ENCODE data around the gene DCAF8L2. TPM values are rescaled to one million over a fixed set of nuclear protein-coding genes. Genes with fewer than 3 reads are reported as not detected.
"Not testable (repeated sequence)": the region's sequence is repeated elsewhere in the genome, so short reads cannot be mapped to it uniquely, and the experiment has no call there.

DCAF8L2 gene
- not detected for total RNA-seq

GRCh38 chrX:27590044-27590443 lies at the start of gene DCAF8L2:
Gene DCAF8L2, plus strand, starts transcription at chrX:27590344. Its CDS starts 156,552 bp downstream, at chrX:27746896.
- no peaks in the 10 kb centered on the region for H3K27me3 Mint-ChIP-seq (ENCODE audit: low read depth)
- no peak within 1 kb of the TSS for H3K27ac Mint-ChIP-seq
- DNase-seq (no peak), ATAC-seq (replicated peaks in 1 of 2) (no peak)
- no peak within 1 kb of the TSS for H3K4me3 Mint-ChIP-seq
- H3K36me3 Mint-ChIP-seq (ENCODE audit: insufficient read depth in 2 of 2) = peaks cover 0 to 2% of the 10 kb centered on the region in 2 donors
- H3K9me3 Mint-ChIP-seq = peaks cover 2 to 5% of the 10 kb centered on the region in 2 donors
- H3K4me1 Mint-ChIP-seq (ENCODE audit: low read depth) = no peaks in the 10 kb centered on the region

- not testable (repeated sequence) for H3K27ac Mint-ChIP-seq; H3K4me1 Mint-ChIP-seq (ENCODE audit: low read depth); H3K36me3 Mint-ChIP-seq (ENCODE audit: insufficient read depth in 2 of 2); DNase-seq; ATAC-seq (replicated peaks in 1 of 2); H3K4me3 Mint-ChIP-seq; H3K27me3 Mint-ChIP-seq (ENCODE audit: low read depth); H3K9me3 Mint-ChIP-seq
Measured at GRCh38 chrX:27541161-27541560, 49.0 kb upstream of the DCAF8L2 start.

DNA sequence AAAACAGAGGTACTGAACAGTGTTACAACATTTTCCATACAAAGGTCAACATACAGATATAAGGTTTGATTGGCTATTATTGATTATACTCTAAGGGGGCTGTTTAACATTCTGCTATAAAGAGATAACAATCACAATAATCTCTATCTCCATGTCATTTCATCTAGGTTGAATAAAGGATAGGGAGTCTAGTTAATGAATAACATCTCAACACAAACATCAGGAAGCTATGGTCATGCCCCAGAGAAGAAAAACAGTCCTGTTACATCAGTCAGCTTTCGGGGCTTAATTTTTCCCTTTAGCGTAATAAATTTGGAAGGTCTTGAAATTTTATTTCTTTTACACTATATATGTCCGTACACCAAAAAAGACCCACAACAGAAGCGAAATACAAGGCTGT lies 41.5 kb upstream of the DCAF8L2 start:
- peaks cover 4 to 5% of the 10 kb centered on the region in 2 donors for H3K9me3 Mint-ChIP-seq
- H3K4me1 Mint-ChIP-seq (ENCODE audit: low read depth) = no peaks in the 10 kb centered on the region
- H3K36me3 Mint-ChIP-seq (ENCODE audit: insufficient read depth in 2 of 2) = no peaks in the 10 kb centered on the region
- ATAC-seq (replicated peaks in 1 of 2) (no peak), DNase-seq (no peak)
- H3K27ac Mint-ChIP-seq = no peak overlapping the region
- H3K4me3 Mint-ChIP-seq = no peak overlapping the region
- H3K27me3 Mint-ChIP-seq (ENCODE audit: low read depth) = no peaks in the 10 kb centered on the region

DNA sequence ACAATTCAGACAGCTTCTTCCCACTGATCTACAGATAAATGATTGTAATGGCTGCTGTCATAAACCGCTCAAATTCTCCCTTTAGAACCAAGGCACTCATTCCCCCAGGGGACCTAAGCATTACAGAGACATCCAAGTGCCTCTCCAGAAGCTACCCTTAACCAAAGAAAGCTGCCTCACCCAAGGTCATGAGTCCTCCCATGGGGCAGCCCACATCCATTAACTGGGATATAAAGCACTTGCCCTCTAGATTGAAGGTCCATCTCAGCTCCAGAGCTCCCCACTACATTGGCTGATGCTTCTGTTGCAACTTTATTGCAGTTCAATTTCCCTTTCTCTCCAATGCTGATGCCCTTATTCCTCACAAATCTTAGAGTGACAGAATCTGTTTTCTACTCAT lies 40.5 kb upstream of the DCAF8L2 start:
- no peak overlapping the region for H3K4me3 Mint-ChIP-seq
- no peak for ATAC-seq (replicated peaks in 1 of 2)
- peaks cover 4 to 7% of the 10 kb centered on the region in 2 donors for H3K9me3 Mint-ChIP-seq
- H3K36me3 Mint-ChIP-seq (ENCODE audit: insufficient read depth in 2 of 2) = no peaks in the 10 kb centered on the region
- no peak for DNase-seq
- H3K4me1 Mint-ChIP-seq (ENCODE audit: low read depth) = no peaks in the 10 kb centered on the region
- no peak overlapping the region for H3K27ac Mint-ChIP-seq
- no peaks in the 10 kb centered on the region for H3K27me3 Mint-ChIP-seq (ENCODE audit: low read depth)

DNA sequence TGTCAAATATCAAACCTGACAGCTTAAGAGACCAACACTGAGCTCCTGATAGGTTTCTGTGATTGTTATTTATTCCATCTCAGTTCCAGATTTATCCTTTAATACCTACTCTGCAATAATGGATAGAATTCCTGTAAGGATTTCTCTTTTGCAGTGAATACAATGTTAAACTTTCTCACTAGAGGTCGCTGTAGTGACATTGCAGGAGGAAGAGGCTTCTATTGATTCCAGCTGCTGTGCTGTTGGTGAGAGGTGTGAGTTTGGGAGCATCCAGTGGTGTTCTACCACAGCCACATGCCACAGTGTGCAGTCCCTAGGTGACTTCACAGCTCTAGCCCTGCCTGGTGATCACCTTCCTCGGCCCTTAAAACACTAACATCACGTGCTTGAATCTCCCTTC lies 34.6 kb upstream of the DCAF8L2 start:
- Mint-ChIP-seq H3K4me3 (no peak overlapping the region), H3K27ac (no peak overlapping the region), H3K36me3 (ENCODE audit: insufficient read depth in 2 of 2) (no peaks in the 10 kb centered on the region), H3K9me3 (peaks cover 2% of the 10 kb centered on the region in 2 donors), H3K27me3 (ENCODE audit: low read depth) (no peaks in the 10 kb centered on the region), H3K4me1 (ENCODE audit: low read depth) (no peaks in the 10 kb centered on the region)
- no peak for DNase-seq
- no peak for ATAC-seq (replicated peaks in 1 of 2)

DNA sequence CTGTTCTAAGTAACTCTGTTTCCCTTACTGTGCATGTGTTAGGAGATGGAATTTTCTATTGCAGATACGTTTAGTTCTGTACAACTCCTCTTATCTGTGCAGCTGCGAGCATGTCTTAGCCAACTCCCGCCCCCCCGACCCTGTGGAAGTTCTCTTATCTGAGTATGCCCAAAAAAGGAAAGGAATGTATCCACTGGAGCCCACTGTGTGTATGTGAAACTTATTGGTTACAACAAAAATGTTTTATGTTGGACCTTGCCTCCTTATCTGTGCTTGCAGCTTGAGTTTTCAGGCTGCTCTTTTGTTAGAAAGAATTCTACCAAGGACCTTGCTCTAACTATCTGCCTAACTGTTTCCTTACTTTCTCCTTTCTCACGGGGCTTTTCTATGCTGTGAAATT lies 24.2 kb upstream of the DCAF8L2 start:
- H3K4me3 Mint-ChIP-seq = no peak overlapping the region
- no peaks in the 10 kb centered on the region for H3K36me3 Mint-ChIP-seq (ENCODE audit: insufficient read depth in 2 of 2)
- ATAC-seq (replicated peaks in 1 of 2) (no peak), DNase-seq (no peak)
- peaks cover 0 to 3% of the 10 kb centered on the region in 2 donors for H3K9me3 Mint-ChIP-seq
- no peak overlapping the region for H3K27ac Mint-ChIP-seq
- H3K4me1 Mint-ChIP-seq (ENCODE audit: low read depth) = no peaks in the 10 kb centered on the region
- no peaks in the 10 kb centered on the region for H3K27me3 Mint-ChIP-seq (ENCODE audit: low read depth)

DNA sequence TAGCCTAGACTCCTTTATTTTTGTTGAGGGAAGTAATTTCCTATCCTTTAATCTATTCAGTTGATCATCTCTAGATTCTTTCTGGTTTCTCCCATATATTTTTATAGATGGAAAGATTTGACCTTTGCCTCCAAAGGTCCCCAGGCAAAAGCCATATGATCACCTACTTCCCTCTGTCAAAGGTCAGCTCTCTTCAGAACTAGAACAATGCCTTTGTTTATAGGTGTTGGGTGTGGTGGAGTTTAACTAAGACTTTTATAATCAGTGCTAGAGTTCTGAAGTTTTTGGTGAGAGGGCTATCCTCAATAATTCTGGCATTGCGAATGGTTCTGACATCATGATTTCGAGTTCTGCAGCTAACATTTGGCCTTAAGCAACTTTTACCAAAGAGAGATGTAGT lies 19.0 kb upstream of the DCAF8L2 start:
- DNase-seq (no peak), ATAC-seq (replicated peaks in 1 of 2) (no peak)
- Mint-ChIP-seq H3K36me3 (ENCODE audit: insufficient read depth in 2 of 2) (no peaks in the 10 kb centered on the region), H3K4me3 (no peak overlapping the region), H3K27me3 (ENCODE audit: low read depth) (no peaks in the 10 kb centered on the region), H3K27ac (no peak overlapping the region), H3K4me1 (ENCODE audit: low read depth) (no peaks in the 10 kb centered on the region), H3K9me3 (peaks cover 0 to 1% of the 10 kb centered on the region in 2 donors)

GRCh38 chrX:27575565-27575964 lies 14.6 kb upstream of the DCAF8L2 start:
- H3K4me1 Mint-ChIP-seq (ENCODE audit: low read depth) = no peaks in the 10 kb centered on the region
- H3K36me3 Mint-ChIP-seq (ENCODE audit: insufficient read depth in 2 of 2) = no peaks in the 10 kb centered on the region
- DNase-seq = no peak
- no peak overlapping the region for H3K4me3 Mint-ChIP-seq
- no peak overlapping the region for H3K27ac Mint-ChIP-seq
- no peaks in the 10 kb centered on the region for H3K27me3 Mint-ChIP-seq (ENCODE audit: low read depth)
- no peak for ATAC-seq (replicated peaks in 1 of 2)
- peaks cover 0 to 2% of the 10 kb centered on the region in 2 donors for H3K9me3 Mint-ChIP-seq

DNA sequence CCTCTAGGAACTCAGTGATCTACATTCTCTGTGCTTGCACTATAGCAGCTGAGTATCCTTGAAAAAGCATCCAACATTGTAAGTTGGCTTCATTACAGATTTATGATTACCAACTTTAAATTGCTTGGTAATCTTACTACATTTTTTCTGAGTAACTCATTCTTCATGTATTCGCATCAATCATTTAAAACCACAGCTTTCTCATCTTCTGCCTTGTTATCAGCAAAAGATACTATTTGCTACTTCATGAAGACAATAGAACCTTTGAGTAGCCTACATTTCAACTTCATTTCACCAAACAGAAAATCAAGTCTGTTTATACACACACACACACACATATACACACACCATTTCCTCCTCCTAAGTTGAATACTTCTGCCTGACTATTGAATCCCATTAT lies 6.2 kb upstream of the DCAF8L2 start:
- no peaks in the 10 kb centered on the region for H3K4me1 Mint-ChIP-seq (ENCODE audit: low read depth)
- no peak overlapping the region for H3K27ac Mint-ChIP-seq
- no peaks in the 10 kb centered on the region for H3K27me3 Mint-ChIP-seq (ENCODE audit: low read depth)
- DNase-seq (no peak), ATAC-seq (replicated peaks in 1 of 2) (no peak)
- H3K4me3 Mint-ChIP-seq = no peak overlapping the region
- H3K36me3 Mint-ChIP-seq (ENCODE audit: insufficient read depth in 2 of 2) = no peaks in the 10 kb centered on the region
- H3K9me3 Mint-ChIP-seq = peaks cover 2 to 9% of the 10 kb centered on the region in 2 donors

DNA sequence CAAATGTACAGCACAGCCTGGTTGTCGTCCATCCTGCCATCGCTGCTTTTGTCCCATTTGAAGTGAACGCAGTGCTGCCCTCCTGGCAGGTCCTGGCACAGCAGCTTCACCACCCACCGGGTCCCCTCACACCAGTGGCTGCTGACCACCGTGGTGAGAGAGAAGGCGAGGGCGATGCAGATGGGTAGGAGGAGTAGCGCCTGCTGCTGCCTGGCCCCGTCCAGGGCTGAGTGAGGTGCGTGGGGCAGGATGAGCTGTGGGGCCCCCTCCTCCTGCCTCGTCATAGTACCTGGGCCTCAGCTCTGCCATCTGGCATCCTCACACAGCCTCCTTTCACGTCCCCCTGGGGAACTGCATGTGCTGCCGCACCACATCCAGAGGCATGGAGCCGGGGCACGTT lies 1.8 kb downstream of the DCAF8L2 start:
- DNase-seq (no peak), ATAC-seq (replicated peaks in 1 of 2) (no peak)
- Mint-ChIP-seq H3K4me3 (no peak overlapping the region), H3K27me3 (ENCODE audit: low read depth) (no peaks in the 10 kb centered on the region), H3K4me1 (ENCODE audit: low read depth) (no peaks in the 10 kb centered on the region), H3K27ac (no peak overlapping the region), H3K9me3 (peaks cover 2% of the 10 kb centered on the region in 2 donors), H3K36me3 (ENCODE audit: insufficient read depth in 2 of 2) (peaks cover 0 to 2% of the 10 kb centered on the region in 2 donors)

- no peak overlapping the region for H3K27ac Mint-ChIP-seq
- H3K9me3 Mint-ChIP-seq = peaks cover 2% of the 10 kb centered on the region in 2 donors
- peaks cover 0 to 2% of the 10 kb centered on the region in 2 donors for H3K36me3 Mint-ChIP-seq (ENCODE audit: insufficient read depth in 2 of 2)
- no peaks in the 10 kb centered on the region for H3K27me3 Mint-ChIP-seq (ENCODE audit: low read depth)
- DNase-seq (no peak), ATAC-seq (replicated peaks in 1 of 2) (no peak)
- no peaks in the 10 kb centered on the region for H3K4me1 Mint-ChIP-seq (ENCODE audit: low read depth)
- no peak overlapping the region for H3K4me3 Mint-ChIP-seq
Measured at GRCh38 chrX:27597508-27597907, 7.4 kb downstream of the DCAF8L2 start.

GRCh38 chrX:27598312-27598711 lies 8.2 kb downstream of the DCAF8L2 start:
- DNase-seq (no peak), ATAC-seq (replicated peaks in 1 of 2) (no peak)
- H3K9me3 Mint-ChIP-seq = no peaks in the 10 kb centered on the region
- no peaks in the 10 kb centered on the region for H3K27me3 Mint-ChIP-seq (ENCODE audit: low read depth)
- no peaks in the 10 kb centered on the region for H3K36me3 Mint-ChIP-seq (ENCODE audit: insufficient read depth in 2 of 2)
- H3K4me1 Mint-ChIP-seq (ENCODE audit: low read depth) = no peaks in the 10 kb centered on the region
- no peak overlapping the region for H3K27ac Mint-ChIP-seq
- no peak overlapping the region for H3K4me3 Mint-ChIP-seq

- no peaks in the 10 kb centered on the region for H3K4me1 Mint-ChIP-seq (ENCODE audit: low read depth)
- H3K4me3 Mint-ChIP-seq = no peak overlapping the region
- H3K27me3 Mint-ChIP-seq (ENCODE audit: low read depth) = no peaks in the 10 kb centered on the region
- ATAC-seq (replicated peaks in 1 of 2) = no peak
- no peak for DNase-seq
- H3K27ac Mint-ChIP-seq = no peak overlapping the region
- H3K9me3 Mint-ChIP-seq = no peaks in the 10 kb centered on the region
- H3K36me3 Mint-ChIP-seq (ENCODE audit: insufficient read depth in 2 of 2) = no peaks in the 10 kb centered on the region
Measured at GRCh38 chrX:27599928-27600327, 9.8 kb downstream of the DCAF8L2 start.

DNA sequence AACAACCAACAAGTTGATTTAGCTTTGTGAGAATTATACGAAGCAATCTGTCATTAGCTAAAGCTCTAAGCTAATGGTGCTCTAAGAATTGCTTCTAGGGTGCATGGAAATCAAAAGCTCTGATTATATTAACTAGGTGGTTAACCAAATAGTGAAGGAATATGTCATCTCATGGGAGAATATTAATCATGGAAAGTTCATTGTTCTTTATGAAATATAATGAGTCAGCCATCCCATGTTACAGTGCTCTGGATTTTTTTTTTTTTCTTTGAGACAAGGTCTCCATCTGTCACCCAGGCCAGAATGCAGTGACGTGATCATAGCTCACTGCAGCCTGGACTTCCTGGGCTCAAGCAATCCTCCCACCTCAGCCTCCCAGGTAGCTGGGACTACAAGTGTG lies 10.5 kb downstream of the DCAF8L2 start:
- no peaks in the 10 kb centered on the region for H3K9me3 Mint-ChIP-seq
- H3K4me3 Mint-ChIP-seq = no peak overlapping the region
- no peaks in the 10 kb centered on the region for H3K36me3 Mint-ChIP-seq (ENCODE audit: insufficient read depth in 2 of 2)
- H3K27ac Mint-ChIP-seq = no peak overlapping the region
- H3K27me3 Mint-ChIP-seq (ENCODE audit: low read depth) = no peaks in the 10 kb centered on the region
- no peaks in the 10 kb centered on the region for H3K4me1 Mint-ChIP-seq (ENCODE audit: low read depth)
- DNase-seq (no peak), ATAC-seq (replicated peaks in 1 of 2) (no peak)
